A204.1 (cell line): ENCODE data around the gene FERMT3.
"Not testable (repeated sequence)": the region's sequence is repeated elsewhere in the genome, so short reads cannot be mapped to it uniquely, and the experiment has no call there.

Experiments used
- FAIRE-seq: peaks from 2 replicates; lab custom pipeline; 2012; peaks lifted over from hg19 to GRCh38; lab: Jason Lieb, UNC

FERMT3 gene

DNA sequence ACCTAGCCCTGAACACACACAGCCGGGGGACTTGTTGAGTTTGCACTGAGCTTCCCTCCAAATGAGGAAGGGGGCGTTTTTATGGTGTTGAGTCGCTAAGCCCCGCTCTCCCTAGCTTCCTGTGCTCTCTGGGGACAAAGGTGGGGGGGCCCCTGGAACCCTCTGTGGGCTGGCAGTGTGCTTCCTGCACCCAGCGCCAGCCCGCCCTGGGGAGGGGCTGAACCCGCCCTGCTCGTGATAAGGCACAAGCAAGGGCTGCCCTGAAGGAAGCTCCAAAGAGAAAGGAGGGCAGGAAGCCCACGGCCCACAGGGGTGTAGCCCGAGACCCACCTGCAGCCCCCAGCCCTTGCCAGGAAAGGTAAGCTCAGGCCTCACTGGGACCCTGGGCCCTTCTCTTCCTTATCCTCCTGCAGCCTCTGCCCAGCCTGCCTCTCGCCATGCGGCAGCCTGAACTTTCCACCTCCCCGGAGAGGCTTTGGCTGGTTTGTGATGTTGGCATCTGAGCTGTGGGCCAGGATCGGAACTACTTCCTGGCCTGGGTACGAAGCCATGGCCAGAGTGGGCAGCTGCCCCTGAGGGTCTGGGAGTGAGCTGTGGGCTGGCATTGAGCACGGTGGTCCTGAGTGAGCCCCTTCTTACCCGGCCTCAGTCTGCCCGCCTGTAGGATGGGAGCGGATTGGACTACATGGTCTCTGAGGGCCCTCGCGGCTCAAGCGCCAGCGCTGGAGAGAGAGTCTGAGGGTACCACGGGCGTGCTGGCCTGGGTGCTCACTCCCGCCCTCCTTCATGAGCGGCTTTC is at the start of gene FERMT3:
FERMT3 (plus strand) TSS at position 265 of the 799 bp plus-strand sequence. CDS start 644 bp downstream, outside the sequence.
- no peak for FAIRE-seq

DNA sequence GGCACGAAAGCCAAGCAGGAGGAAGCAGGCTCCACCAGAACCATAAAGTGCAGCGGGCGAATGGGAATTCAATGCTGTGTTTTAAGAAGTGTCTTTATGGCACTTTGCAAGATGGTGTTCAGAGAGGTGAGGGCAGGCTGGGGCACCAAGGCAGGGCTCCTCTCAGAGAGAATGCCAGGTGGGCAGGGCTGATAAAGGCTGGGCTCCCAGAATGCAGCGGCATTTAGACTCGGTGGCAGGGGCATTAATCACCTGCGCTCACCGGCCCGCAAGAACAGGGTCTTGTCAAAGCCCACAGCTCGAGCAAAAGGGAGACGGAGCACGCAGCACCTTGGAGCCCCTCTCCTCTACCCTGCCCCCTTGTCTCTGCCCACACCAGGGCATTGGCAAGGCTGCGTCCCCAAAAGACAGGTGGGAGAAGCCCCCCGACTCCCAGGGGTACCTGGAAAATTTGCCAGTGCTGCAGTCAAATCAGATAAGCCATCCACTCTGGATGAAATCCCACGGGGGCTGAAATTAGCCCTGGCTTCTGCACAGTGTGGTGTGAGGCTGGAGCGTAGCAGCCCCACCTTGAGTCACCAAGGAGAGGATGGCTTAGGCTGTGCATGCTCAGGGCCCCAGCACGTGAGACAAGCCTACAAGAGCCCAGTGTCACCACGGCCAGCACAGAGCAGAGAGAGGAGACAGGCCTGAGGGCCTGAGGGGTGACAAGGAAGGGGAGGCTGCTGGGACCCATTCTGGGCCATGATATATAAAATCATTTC is 48.7 kb upstream of the FERMT3 start:
- FAIRE-seq, result no peak

DNA sequence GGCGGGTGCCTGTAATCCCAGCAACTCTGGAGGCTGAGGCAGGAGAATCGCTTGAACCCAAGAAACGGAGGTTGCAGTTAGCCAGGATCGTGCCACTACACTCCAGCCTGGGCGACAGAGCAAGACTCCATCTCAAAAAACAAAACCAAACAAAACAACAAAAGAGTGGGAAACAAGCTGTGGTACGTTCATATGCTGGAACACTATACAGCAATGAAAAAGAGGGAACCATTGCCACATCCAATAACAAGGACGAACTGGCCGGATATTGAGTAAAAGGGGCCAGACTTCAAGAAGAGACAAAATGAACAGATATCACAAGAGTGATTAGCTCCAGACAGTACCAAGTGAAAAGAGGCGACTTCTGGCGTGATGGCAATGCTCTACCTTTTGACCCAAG is 45.5 kb upstream of the FERMT3 start:
- FAIRE-seq, result no peak

DNA sequence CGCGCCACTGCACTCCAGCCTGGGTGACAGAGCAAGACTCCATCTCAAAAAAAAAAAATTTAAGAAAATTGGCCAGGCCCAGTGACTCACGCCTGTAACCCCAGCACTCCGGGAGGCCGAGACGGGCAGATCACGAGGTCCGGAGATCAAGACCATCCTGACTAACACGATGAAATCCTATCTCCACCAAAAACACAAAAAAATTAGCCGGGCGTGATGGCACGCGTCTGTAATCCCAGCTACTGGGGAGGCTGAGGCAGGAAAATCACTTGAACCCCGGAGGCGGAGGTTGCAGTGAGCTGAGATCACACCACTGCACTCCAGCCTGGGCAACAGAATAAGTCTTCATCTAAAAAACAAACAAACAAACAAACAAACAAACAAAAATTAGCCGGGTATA is 43.8 kb upstream of the FERMT3 start:
- not testable (repeated sequence) for FAIRE-seq

DNA sequence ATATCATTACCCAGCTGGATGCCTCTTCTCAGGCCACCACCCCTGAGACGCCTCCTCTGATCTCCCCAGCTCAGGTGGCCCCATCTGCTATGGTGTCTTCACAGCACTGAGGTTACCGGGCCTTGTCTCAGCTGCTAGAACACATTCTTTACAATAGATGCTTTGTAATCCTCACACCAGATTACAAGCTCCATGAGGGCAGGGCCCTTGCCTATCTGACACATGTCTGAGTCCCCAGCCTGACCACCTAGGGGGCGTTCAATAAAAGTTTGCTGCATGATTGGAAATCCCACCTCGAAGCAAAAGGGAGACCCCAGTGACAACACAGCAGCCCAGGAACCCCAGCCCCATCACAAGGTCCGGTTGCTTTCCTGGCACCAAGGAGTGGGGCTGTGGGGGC is 42.6 kb upstream of the FERMT3 start:
- FAIRE-seq, result no peak

DNA sequence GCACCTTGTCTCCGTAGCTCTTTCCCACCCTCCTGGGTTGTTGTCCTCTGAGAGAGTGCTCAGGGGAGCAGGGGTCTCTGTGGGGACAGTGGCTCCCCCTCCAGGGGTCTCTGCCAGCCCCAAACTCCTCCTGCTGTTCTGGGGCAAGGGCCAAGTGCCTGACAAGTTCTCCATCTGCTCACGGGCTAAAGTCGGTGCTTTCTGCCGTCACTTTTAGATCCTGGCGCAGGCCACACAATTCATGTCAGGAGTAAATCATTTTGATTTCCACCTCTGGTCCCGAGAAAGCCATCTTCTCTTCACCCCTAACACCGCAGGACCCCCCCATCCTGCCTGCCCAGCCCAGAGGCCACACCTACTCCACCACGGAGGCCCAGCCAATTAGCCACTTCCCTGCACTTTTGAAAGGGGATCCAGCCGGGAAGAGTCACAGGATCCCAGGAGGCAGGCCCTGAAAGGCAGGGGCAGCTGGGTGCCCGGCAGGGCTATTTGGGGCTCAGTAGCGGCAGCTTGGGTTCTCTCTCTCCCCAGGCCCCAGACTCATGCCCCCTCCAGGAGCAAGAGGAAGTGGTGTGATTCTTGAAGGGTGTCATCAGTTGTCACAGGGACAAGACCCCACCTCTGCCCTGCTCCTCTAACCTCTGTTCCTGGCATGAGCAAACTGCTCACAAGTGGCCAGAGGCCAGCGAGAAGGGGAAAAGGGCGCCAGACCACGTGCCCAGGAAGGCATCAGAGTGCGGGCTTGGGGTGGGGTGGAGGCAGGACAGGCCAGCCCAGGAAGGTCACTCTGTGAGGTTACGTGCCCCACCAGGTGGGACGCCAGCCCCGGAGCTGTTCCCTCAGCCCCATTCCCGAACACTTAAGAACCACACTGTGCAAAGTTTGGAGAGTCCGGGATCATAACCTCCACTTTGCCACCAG is 41.9 kb upstream of the FERMT3 start:
- FAIRE-seq, result no peak

DNA sequence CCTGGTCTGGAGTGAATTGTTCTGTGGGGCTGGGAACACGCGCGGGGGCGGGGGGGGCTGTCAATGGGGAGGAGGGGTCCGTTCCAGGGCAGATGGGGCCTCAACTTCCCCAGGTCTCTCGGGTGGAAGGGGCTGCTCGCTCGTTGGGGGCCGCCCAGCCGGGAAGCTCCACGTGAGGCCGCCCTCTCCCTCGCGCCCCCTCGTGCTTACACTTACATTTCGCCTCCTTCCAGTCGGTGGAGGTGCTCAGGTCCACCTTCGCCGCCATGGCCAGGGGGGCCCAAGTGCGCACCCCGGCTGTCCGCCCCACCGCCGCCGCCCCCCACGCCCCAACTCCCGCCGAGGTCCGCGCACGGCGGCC is 41.1 kb upstream of the FERMT3 start:
- no peak for FAIRE-seq

DNA sequence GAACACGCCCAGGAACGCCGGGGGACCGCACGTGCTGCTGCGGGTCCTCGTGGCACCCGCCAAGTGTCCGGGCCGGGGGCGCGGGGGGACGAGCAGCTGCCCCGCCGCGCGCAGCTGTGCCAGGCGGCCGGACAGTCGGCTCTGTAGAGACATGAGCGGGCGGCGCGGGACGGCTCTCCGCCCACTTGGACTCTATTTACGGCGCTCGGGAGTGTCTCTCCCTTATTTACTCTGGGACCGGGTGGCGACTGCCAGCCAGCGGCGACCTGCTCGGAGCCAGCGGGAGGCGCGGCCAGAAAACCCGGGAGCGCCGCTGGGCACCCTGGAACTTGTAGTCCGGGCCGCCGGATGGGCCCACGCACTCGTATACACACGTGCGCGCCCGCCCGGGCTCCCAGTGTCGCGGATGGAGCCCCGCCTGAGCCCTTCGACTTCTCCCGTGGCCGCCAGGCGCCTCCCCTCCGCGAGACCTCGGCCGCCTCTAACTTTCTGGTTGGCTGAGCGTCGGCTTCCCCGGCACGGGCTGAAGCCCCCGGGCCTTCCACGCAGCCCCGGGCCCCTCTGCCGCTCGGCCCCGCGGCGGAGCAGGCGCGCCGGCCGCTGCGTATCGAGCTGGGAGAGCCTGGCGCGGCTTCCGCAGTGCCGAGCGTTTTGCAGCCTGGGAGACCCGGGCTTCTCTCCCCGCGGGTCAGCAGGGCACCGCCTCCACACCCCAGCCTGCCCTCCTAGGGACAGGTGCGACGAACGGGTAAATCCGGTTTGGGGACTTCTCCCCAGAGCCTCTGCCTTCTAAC is 40.5 kb upstream of the FERMT3 start, which contains the start of gene MACROD1:
MACROD1 (minus strand) TSS at position 272 of the 794 bp plus-strand sequence; CDS start at position 153, 119 bp downstream.
- FAIRE-seq, result no peak

DNA sequence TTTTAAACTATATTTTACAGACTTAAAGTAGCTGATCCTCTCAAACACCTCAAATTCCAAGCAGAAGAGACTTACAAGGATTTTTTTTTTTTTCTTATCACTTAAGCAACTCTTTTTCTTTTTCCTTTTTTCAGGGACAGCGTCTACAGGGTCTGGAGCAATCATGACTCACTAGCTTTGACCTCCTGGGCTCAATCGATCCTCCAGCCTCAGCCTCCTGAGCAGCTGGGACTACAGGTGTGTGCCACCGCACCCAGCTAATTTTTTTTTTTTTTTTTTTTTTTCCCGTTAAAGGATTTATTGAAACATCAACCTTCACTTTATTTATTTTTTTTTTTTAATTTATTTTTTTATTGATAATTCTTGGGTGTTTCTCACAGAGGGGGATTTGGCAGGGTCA is 36.1 kb upstream of the FERMT3 start:
- no peak for FAIRE-seq

DNA sequence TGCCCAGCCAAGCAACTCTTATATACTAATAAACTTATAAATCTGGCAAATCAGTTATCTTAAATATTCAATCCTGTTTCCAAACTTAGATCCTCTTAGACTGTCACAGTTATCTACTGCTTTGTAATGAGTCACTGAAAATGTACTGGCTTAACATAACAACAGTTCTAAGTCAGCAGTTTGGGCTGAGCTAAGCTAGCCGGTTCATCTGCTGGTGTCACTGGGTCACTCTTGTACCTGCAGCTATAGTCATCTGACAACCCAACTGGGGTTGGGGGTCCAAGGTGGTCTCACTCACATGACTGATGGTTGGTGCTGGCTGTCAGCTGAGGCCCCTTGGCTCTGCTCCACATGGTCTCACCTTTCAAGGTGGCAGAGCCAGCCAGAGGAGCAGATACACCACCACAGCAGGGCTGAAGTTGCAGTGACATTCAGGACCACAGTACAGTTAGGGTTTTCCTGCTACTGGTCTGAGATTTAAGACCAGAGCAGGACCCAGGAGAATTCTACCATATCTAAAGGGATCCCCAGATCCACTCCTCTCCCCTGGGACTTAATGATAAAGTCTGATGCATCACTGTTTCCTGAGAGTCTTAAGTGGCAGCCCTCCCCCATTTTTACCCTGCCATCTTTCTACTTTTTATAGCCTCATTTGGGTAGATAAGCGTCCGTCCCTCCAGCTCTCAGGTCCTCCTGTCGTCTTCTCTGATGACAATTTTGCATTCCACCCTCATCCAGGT is 32.7 kb upstream of the FERMT3 start:
- FAIRE-seq, result no peak

DNA sequence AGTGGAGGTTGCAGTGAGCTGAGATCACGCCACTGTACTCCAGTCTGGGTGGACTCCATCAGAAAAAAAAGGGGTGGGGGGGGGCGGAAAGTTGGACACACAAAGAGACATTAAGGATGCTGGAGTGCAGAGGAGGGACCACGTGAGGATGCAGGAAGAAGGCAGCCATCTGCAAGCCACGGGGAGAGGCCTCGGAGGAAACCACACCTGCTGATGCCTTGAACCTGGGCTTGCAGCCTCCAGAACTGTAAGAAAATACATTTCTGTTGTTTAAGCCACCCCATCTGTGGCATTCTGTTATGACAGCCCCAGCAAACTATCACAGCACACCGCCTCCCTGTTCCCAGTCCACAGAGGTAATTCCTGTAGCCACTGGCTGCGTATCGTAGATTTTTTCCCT is 29.8 kb upstream of the FERMT3 start:
- FAIRE-seq, result no peak

DNA sequence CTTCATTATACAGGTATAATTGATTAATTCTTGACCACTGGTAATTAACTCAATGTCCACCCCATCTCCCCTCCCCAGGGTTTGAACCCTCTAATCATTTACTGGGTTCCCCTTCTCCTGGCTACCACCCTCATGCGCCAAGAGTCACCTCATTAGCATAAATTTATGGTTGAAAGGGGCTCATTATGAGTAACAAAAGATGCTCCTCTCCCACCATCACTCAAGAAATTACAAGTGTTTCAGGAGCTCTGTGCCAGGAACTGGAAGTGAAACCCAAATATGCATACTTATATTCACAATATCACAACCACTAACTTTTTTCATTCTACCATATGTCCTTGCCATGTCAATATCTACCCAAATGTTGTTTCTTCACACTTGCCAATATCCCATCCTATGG is 28.3 kb upstream of the FERMT3 start:
- no peak for FAIRE-seq

DNA sequence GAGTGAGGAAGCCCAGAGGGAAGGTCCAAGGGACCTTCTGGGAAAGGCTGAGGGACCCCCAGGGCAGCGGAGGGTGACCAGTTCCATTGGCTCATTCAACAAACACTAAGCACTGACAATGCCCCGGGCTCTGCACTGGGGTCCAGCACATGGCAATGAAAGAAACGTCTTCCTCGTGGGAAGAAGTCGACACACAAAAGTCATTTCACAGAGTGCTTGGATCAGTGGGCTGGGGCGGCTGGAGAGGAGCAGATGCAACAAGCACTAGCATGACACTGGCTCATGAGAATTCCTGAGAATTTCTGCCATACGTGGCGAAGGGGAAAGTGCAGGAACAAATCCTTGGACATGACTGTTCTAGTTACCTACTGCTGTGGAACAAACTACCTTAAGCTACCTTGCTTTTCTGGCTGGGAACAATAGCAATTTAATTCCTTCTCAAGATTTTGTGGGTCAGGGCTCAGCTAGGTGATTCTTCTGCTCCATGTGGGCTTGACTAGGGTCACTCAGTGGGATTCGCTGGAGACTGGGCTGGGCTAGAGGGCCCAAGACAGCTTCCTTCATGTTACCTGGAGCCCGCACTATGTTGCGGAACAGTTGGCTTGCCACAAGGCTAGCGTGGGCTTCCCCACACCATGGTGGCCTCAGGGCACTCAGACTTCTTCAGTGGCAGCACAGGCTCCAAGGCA is 27.4 kb upstream of the FERMT3 start:
- FAIRE-seq, result no peak

DNA sequence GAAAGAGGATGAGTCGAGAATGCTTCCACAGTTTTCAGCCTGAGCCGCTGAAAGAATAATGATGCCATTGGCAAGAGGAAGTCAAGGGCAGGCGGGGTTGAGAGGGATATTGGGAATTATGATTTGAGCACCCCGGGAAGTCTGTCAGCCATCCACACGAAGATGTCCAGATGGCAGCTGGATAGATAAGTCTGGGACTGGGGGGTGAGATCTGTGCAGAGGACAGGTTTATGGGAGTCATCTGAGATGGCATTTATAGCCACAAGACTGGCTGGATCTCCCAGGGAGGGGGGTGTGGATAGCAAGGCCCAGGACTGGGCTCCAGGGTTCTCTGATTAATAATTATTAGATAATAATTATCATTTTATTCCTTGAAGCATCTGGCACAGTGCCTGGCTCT is 25.6 kb upstream of the FERMT3 start:
- no peak for FAIRE-seq

DNA sequence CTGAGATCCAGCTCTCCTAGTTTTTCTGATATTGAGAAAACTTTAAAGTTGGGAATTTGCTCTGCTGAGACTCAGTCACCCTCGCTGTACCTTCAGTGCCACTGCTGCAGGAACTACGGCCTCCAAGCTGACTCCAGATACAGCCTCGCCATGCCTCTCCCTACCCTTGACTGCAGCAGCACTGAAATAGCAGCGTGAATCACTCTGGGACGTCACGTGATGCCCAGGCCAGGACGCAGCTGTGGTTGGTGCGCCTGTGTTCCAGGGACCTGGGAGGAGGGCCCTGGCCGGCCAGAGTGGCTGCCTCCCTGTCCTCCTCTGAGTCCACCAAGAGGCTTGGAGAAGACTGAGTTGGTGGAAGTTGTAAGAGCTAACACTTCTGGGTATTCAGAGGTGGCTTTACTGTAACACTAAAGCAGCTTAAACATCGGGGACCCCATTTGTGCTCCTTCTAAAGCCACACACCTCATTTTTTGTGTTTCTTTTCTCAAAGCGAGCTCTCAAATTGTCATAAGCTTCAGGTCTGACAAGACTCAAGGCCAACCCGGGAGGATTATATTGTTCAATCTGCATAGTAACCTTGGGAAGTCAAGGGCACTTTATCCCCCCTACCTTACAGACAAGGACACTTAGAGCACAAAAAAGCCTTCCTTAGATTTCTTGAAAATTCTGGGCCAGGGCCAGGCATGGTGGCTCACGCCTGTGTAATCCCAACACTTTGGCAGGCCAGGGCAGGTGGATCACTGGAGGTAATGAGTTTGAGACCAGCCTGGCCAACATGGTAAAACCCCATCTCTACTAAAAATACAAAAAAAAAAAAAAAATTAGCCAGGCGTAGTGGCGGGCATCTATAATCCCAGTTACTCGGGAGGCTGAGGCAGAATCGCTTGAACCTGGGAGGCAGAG is 24.8 kb upstream of the FERMT3 start:
- no peak for FAIRE-seq

DNA sequence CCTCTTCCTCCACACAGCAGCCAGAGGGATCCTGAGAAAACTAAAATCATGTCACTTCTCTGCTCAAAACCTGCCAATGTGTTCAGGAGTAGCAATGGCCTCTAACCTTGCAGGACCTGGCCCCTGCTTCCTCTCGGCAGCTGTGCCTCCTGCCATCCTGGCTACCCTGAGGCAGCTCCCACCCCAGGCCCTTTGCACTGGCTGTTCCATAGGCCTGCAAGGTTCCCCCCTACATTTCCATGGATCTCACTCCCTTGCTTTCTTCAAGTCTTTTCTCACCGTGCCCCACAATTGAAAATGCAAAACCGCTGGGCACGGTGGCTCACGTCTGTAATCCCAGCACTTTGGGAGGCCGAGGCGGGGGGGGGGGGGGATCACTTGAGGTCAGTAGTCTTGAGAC is 22.6 kb upstream of the FERMT3 start:
- FAIRE-seq, result no peak

DNA sequence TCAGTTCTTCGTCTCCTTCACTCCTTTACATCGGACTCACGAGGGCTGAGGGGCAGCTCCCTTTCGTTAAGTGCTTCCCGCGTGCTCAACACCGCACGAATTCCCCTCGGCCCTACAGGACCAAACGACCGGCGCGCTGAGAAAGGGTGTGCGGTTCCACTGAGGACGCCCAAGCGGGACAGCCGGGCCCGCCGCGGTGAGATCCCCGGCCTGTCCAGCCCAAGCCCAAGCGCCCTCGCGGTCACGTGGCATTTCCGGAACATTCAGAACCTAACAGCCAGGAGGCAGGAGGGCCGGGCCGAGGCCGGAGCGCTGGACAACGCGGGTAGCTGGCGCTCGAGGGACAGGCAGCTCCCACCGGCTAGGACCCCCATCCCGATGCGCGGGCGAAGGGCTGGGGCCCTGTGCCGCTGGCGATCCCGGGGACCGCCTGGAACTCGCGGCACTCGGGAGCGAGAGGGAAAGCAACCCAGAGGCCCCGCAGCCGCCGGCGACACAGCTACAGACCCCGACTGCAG is 21.3 kb upstream of the FERMT3 start:
- no peak for FAIRE-seq

DNA sequence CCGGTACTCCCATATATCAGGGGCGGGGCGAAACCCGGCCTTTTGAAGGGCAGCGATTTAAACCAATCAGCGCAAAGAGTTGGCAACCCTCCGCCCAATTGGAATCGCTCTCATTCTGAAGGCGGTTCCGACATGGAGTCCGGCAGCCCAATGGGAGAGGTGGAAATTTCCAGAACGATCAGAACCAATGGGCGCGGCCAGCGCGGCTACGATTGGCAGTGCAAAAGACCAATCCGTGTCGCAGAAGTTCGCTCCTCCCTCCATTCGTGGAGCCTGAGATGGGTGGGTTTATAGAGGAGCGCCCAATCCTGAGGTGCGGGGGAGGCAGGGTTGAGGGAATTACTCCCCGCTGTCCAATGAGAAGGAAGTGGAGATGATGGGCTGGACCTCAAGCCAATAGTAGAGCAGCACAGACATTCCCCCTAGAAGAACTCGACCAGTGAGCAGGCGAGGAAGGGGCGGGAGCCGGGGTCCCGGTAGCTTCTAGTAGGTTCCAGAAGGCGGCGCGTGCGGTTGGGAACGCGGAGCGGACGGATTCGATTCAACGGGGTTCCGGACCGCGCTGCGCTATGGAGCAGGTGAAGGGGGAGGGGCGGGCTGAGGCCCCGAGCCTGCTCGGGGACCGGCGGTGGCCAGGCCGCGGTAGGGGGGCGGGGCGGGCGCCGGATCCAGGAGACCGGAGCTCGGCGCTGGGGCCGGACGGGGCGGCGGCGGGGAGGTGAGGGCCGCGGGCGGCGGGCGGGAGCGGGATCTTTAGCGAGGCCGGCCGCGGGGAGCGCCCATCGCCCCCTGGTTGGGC is 20.6 kb upstream of the FERMT3 start, which contains the start of gene STIP1:
STIP1 (plus strand) TSS at position 479 of the 799 bp plus-strand sequence; CDS start at position 570, 91 bp downstream.
- FAIRE-seq, result peak; percentile 98
